ENCODE data around the gene DPYD.

The DPYD gene

DNA sequence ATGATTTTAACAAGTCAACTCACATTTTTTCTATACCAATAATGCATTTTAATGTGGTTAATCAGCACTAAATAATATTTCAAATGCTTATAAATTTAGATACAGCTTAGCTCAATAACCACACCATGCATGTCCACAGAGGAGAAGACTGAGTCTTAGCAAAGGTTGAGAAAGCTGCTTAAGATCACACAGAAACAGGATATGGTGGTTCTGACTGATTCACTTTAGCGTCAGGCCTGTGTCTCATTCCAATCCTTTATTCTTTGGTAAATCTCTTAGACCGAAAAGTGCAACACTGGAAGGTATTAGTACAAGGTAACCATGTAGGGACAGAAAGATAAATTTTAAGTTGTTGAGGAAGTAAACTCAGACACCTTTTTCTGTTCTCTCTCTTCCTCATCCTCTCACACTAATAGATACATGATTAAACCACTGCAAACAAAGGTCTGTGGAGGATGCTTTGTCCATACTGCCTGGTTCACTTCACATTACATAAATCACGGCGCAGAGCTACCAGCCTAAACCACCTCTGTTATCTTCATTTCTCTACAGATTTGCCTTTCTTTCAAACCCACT is 139.0 kb downstream of the DPYD start:
- Histone ChIP-seq H3K27ac (ENCODE audit: low read length) (no peak overlapping the region), H3K27me3 (ENCODE audit: low read depth, low read length) (no peaks in the 10 kb centered on the region), H3K4me3 (ENCODE audit: low read depth in 1 of 2, low read length in 2 of 2) (no peak overlapping the region), H3K36me3 (ENCODE audit: control insufficient read depth in 1 of 2, insufficient read depth in 2 of 2, low read length in 2 of 2) (no peaks in the 10 kb centered on the region), H3K9me3 (ENCODE audit: control insufficient read depth in 1 of 2, low read length in 2 of 2) (no peaks in the 10 kb centered on the region), H3K4me1 (ENCODE audit: control insufficient read depth in 1 of 2, insufficient read depth in 2 of 2, low read length in 2 of 2) (no peaks in the 10 kb centered on the region)

DNA sequence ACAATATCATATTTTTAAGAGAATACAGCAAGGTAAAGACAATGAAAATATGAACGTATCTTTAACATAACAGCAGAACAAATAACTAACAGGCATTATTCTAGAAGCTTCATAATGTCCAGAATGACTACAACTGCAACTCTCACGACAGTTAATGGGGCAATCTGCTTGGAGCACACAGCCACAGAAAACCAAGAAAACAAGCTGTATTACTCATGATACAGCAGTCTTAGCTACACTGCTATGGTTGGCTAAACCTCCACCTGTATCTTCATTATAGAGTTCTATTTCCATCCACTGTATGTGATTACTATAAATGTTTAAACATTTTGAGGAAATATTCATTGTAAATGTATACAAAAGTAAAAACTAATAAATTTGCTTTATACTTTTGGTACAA is 139.9 kb downstream of the DPYD start:
- Histone ChIP-seq H3K27me3 (ENCODE audit: low read depth, low read length) (no peaks in the 10 kb centered on the region), H3K27ac (ENCODE audit: low read length) (no peak overlapping the region)

DNA sequence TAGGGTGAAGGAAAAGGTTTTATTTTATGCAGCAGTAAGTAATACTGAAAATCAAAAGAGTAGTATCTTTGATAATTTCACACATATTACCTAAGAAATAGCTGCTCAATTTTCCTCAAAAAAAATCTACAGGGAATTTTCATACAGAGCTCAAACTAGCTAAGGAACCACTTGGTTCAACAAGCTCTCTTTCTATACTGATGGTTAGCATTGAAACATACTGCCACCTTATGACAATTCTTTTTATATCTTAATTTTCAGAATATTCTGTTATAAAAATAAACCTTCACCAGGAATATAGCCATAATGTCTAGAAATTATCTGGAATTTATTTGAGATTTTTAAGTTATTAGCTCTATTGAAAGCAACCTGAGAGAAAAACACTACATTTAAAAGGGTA is 142.1 kb downstream of the DPYD start:
- Histone ChIP-seq H3K36me3 (ENCODE audit: control insufficient read depth in 1 of 2, insufficient read depth in 2 of 2, low read length in 2 of 2) (no peaks in the 10 kb centered on the region), H3K27ac (ENCODE audit: low read length) (no peak overlapping the region), H3K4me3 (ENCODE audit: low read depth in 1 of 2, low read length in 2 of 2) (no peak overlapping the region), H3K27me3 (ENCODE audit: low read depth, low read length) (no peaks in the 10 kb centered on the region), H3K9me3 (ENCODE audit: control insufficient read depth in 1 of 2, low read length in 2 of 2) (peaks cover 0 to 4% of the 10 kb centered on the region in 2 donors), H3K4me1 (ENCODE audit: control insufficient read depth in 1 of 2, insufficient read depth in 2 of 2, low read length in 2 of 2) (no peaks in the 10 kb centered on the region)

More for the DNA sequence above, 139.9 kb downstream of the DPYD start:
- Histone ChIP-seq H3K4me1 (ENCODE audit: control insufficient read depth in 1 of 2, insufficient read depth in 2 of 2, low read length in 2 of 2) (no peaks in the 10 kb centered on the region), H3K9me3 (ENCODE audit: control insufficient read depth in 1 of 2, low read length in 2 of 2) (no peaks in the 10 kb centered on the region), H3K4me3 (ENCODE audit: low read depth in 1 of 2, low read length in 2 of 2) (no peak overlapping the region), H3K36me3 (ENCODE audit: control insufficient read depth in 1 of 2, insufficient read depth in 2 of 2, low read length in 2 of 2) (no peaks in the 10 kb centered on the region)

DNA sequence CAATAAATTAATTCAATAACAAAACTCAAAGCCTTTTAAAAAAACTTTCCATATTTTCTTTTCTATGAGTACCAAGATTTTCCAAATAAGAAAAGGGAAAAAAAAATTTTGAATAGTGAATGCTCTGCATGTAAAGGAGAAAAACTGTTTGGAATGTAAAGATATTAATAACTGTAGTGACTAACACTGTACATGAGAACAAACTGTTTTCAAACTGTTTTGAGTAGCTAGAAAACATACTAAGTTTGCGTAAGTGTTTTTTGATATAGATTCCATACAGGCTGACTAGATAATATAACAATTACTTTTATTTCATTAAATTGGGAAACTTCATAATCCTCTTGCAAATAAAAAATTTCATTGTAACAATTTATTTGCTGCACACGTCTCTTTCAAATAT is 150.5 kb downstream of the DPYD start:
- no peaks in the 10 kb centered on the region for H3K36me3 ChIP-seq (ENCODE audit: control insufficient read depth in 1 of 2, insufficient read depth in 2 of 2, low read length in 2 of 2)
- no peaks in the 10 kb centered on the region for H3K27me3 ChIP-seq (ENCODE audit: low read depth, low read length)
- H3K27ac ChIP-seq (ENCODE audit: low read length): no peak overlapping the region
- peaks cover 0 to 9% of the 10 kb centered on the region in 2 donors for H3K9me3 ChIP-seq (ENCODE audit: control insufficient read depth in 1 of 2, low read length in 2 of 2)
- no peaks in the 10 kb centered on the region for H3K4me1 ChIP-seq (ENCODE audit: control insufficient read depth in 1 of 2, insufficient read depth in 2 of 2, low read length in 2 of 2)
- H3K4me3 ChIP-seq (ENCODE audit: low read depth in 1 of 2, low read length in 2 of 2): no peak overlapping the region

DNA sequence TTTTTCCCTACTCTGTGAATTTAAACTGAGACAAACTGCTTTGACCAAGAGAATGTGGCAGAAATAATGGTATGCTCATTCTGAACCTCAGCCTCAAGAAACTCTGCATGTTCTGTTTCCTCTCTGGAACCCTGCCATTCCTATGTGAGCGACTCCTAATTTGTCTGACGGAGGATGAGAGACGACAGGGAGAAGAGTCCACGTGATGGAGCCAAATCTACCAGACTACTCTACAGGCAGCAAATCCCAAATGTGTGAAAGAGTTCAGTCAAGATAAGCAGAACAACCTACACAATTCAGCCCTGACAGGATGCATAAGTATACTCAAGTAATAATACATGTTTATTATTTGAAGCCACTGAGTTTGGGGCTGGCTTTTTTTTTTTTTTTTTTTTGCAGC is 153.5 kb downstream of the DPYD start:
- Histone ChIP-seq H3K4me3 (ENCODE audit: low read depth in 1 of 2, low read length in 2 of 2) (no peak overlapping the region), H3K4me1 (ENCODE audit: control insufficient read depth in 1 of 2, insufficient read depth in 2 of 2, low read length in 2 of 2) (no peaks in the 10 kb centered on the region), H3K27me3 (ENCODE audit: low read depth, low read length) (no peaks in the 10 kb centered on the region), H3K9me3 (ENCODE audit: control insufficient read depth in 1 of 2, low read length in 2 of 2) (no peaks in the 10 kb centered on the region), H3K27ac (ENCODE audit: low read length) (no peak overlapping the region), H3K36me3 (ENCODE audit: control insufficient read depth in 1 of 2, insufficient read depth in 2 of 2, low read length in 2 of 2) (no peaks in the 10 kb centered on the region)

DNA sequence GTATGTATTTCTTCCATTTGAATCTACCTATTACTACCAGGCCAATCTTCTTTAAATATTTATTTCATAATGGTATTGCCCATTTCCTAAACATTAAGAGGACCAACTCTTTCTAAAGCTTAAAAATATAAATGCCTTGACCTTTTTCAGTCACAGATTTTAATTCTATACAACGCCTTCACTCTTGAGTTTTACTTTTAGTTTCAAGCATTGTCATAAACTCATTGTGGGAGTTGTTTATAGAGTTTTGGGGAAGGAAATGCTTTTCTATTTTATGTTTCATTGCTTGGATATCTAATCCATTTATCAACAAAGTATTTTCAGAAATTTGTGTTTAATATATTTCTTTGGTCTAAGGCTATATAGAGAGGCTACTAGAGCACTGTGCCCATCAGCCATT is 155.8 kb downstream of the DPYD start:
- H3K36me3 ChIP-seq (ENCODE audit: control insufficient read depth in 1 of 2, insufficient read depth in 2 of 2, low read length in 2 of 2): peaks cover 0 to 7% of the 10 kb centered on the region in 2 donors
- no peaks in the 10 kb centered on the region for H3K9me3 ChIP-seq (ENCODE audit: control insufficient read depth in 1 of 2, low read length in 2 of 2)
- no peaks in the 10 kb centered on the region for H3K4me1 ChIP-seq (ENCODE audit: control insufficient read depth in 1 of 2, insufficient read depth in 2 of 2, low read length in 2 of 2)
- H3K4me3 ChIP-seq (ENCODE audit: low read depth in 1 of 2, low read length in 2 of 2): no peak overlapping the region
- H3K27ac ChIP-seq (ENCODE audit: low read length): no peak overlapping the region
- no peaks in the 10 kb centered on the region for H3K27me3 ChIP-seq (ENCODE audit: low read depth, low read length)

DNA sequence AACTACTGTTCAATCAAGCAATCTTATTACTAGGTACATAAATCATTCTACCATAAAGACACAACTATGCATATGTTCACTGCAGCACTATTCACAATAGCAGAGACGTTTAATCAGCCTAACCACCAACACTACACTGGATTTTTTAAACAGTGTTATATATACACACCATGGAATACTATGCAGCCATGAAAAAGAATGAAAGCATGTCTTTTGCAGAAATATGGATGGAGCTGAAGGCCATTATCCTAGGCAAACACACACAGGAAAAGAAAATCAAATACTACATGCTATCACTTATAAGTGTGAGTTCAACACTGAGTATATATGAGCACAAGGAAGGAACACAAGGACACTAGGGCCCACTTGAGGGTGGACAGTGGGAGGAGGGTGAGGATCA is 159.2 kb downstream of the DPYD start:
- H3K4me1 ChIP-seq (ENCODE audit: control insufficient read depth in 1 of 2, insufficient read depth in 2 of 2, low read length in 2 of 2): peaks cover 8% of the 10 kb centered on the region in 2 donors
- no peaks in the 10 kb centered on the region for H3K27me3 ChIP-seq (ENCODE audit: low read depth, low read length)
- H3K9me3 ChIP-seq (ENCODE audit: control insufficient read depth in 1 of 2, low read length in 2 of 2): no peaks in the 10 kb centered on the region
- no peak overlapping the region for H3K4me3 ChIP-seq (ENCODE audit: low read depth in 1 of 2, low read length in 2 of 2)
- H3K27ac ChIP-seq (ENCODE audit: low read length): no peak overlapping the region
- H3K36me3 ChIP-seq (ENCODE audit: control insufficient read depth in 1 of 2, insufficient read depth in 2 of 2, low read length in 2 of 2): peaks cover 0 to 7% of the 10 kb centered on the region in 2 donors

DNA sequence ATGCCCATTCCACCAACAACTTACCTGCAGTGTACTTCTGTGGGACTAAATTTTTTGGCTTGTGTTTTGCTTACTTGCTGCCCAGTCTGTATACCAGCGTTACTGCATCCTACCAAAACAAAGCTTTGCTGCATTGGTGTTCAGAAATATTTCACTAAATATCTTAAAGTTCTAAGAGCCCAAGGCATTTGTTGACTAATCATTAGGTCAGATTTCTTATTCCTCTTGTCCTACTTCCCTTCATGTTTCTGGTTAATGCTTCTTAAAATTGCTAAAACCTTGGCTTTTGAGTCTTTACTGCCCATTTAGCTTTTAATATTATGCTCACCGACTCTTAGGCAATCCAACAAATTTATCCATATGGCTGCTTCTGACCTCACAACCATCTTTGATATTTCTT is 161.8 kb downstream of the DPYD start:
- peaks cover 8% of the 10 kb centered on the region in 2 donors for H3K4me1 ChIP-seq (ENCODE audit: control insufficient read depth in 1 of 2, insufficient read depth in 2 of 2, low read length in 2 of 2)
- H3K27me3 ChIP-seq (ENCODE audit: low read depth, low read length): no peaks in the 10 kb centered on the region
- no peak overlapping the region for H3K4me3 ChIP-seq (ENCODE audit: low read depth in 1 of 2, low read length in 2 of 2)
- H3K9me3 ChIP-seq (ENCODE audit: control insufficient read depth in 1 of 2, low read length in 2 of 2): no peaks in the 10 kb centered on the region
- H3K27ac ChIP-seq (ENCODE audit: low read length): no peak overlapping the region
- H3K36me3 ChIP-seq (ENCODE audit: control insufficient read depth in 1 of 2, insufficient read depth in 2 of 2, low read length in 2 of 2): peaks cover 0 to 7% of the 10 kb centered on the region in 2 donors

DNA sequence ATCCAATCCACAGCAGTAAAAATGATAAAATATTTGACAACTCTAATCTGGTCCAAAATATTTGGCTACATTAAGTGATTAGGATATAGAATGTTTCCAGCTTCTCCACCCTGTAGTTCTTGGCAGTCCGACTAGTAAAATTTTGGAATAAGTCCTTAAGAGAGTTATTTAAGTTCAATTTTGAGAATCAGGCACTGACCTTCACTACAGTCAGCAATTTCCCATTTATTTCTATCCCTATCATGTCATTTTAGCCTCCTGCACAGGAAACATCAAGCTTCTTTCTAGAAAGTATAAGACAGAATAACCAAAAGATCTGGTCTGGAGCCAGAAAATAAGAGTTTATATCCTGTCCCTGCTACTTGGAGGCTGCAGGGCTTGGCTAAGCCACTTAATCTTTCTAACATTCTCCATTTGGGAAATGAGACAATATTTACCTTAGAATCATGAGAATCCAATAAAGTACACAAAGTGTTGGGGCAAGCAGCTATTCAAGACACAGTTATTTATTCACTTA is 162.2 kb downstream of the DPYD start:
- no peak overlapping the region for H3K27ac ChIP-seq (ENCODE audit: low read length)
- H3K9me3 ChIP-seq (ENCODE audit: control insufficient read depth in 1 of 2, low read length in 2 of 2): no peaks in the 10 kb centered on the region
- no peak overlapping the region for H3K4me3 ChIP-seq (ENCODE audit: low read depth in 1 of 2, low read length in 2 of 2)
- H3K27me3 ChIP-seq (ENCODE audit: low read depth, low read length): no peaks in the 10 kb centered on the region
- H3K4me1 ChIP-seq (ENCODE audit: control insufficient read depth in 1 of 2, insufficient read depth in 2 of 2, low read length in 2 of 2): peaks cover 8% of the 10 kb centered on the region in 2 donors
- H3K36me3 ChIP-seq (ENCODE audit: control insufficient read depth in 1 of 2, insufficient read depth in 2 of 2, low read length in 2 of 2): peaks cover 0 to 7% of the 10 kb centered on the region in 2 donors

DNA sequence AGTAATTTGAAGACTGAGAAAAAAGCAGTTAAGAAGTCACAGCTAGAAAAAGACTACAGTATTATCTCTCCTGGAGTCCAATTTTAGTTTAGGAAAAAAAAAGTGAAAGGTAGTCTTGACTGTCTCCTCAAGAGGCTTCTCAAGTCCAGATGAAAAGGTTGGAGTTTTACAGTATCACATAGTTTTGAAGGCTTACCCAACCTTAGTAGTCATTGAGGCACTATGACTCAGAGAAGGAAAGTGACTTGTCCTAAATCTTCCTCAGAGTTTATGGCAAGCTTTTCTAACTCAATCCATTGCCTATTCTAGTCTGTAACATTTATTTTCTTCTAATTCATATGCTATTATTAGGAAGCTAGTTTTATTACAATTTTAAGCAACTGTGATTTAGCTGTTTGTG is 174.9 kb downstream of the DPYD start:
- H3K4me1 ChIP-seq (ENCODE audit: control insufficient read depth in 1 of 2, insufficient read depth in 2 of 2, low read length in 2 of 2): no peaks in the 10 kb centered on the region
- no peaks in the 10 kb centered on the region for H3K36me3 ChIP-seq (ENCODE audit: control insufficient read depth in 1 of 2, insufficient read depth in 2 of 2, low read length in 2 of 2)
- no peaks in the 10 kb centered on the region for H3K27me3 ChIP-seq (ENCODE audit: low read depth, low read length)
- H3K27ac ChIP-seq (ENCODE audit: low read length): no peak overlapping the region
- no peak overlapping the region for H3K4me3 ChIP-seq (ENCODE audit: low read depth in 1 of 2, low read length in 2 of 2)
- H3K9me3 ChIP-seq (ENCODE audit: control insufficient read depth in 1 of 2, low read length in 2 of 2): no peaks in the 10 kb centered on the region

DNA sequence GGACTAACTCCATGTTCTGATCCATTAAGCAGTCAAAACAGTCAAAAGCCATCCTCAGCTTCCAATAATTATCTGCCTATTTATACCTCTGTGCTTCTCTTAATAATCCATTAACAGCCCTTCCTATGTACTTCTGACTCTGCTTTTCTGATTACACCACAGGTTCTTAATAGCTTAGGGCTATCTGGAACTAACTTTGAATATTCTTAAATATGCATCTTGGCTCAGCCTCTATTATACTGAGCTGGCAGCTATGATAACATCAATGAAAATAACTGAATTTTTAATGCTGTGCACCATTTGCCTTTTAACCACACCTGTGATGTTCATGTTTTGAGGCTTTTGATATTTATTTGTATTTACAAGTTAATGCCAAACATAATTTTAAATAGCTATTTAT is 175.9 kb downstream of the DPYD start:
- no peak overlapping the region for H3K4me3 ChIP-seq (ENCODE audit: low read depth in 1 of 2, low read length in 2 of 2)
- no peaks in the 10 kb centered on the region for H3K9me3 ChIP-seq (ENCODE audit: control insufficient read depth in 1 of 2, low read length in 2 of 2)
- H3K27ac ChIP-seq (ENCODE audit: low read length): no peak overlapping the region
- no peaks in the 10 kb centered on the region for H3K4me1 ChIP-seq (ENCODE audit: control insufficient read depth in 1 of 2, insufficient read depth in 2 of 2, low read length in 2 of 2)
- H3K36me3 ChIP-seq (ENCODE audit: control insufficient read depth in 1 of 2, insufficient read depth in 2 of 2, low read length in 2 of 2): no peaks in the 10 kb centered on the region
- no peaks in the 10 kb centered on the region for H3K27me3 ChIP-seq (ENCODE audit: low read depth, low read length)

DNA sequence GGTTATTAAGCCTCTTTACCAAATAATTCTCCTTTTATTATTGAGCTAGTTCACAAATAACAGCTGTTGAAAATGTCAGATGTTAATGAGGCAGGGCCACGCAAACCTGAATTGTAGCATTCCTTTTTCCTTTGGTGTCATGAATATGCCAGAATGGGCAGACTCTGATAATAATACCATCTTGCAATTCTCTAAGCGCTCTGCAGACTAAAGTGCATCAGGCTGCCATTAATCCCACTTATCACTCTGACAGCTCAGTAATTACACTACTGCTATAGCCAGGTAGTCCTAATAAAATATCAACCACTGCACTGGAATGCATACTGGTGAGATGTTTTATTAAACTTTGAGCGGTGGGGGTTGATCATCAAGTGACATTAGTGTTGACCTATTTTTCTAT is 177.7 kb downstream of the DPYD start:
- no peaks in the 10 kb centered on the region for H3K4me1 ChIP-seq (ENCODE audit: control insufficient read depth in 1 of 2, insufficient read depth in 2 of 2, low read length in 2 of 2)
- H3K36me3 ChIP-seq (ENCODE audit: control insufficient read depth in 1 of 2, insufficient read depth in 2 of 2, low read length in 2 of 2): no peaks in the 10 kb centered on the region
- H3K27ac ChIP-seq (ENCODE audit: low read length): no peak overlapping the region
- no peaks in the 10 kb centered on the region for H3K9me3 ChIP-seq (ENCODE audit: control insufficient read depth in 1 of 2, low read length in 2 of 2)
- H3K27me3 ChIP-seq (ENCODE audit: low read depth, low read length): no peaks in the 10 kb centered on the region
- no peak overlapping the region for H3K4me3 ChIP-seq (ENCODE audit: low read depth in 1 of 2, low read length in 2 of 2)

All from muscle layer of duodenum (tissue), 2 donors.